Measurements from ENCODE around the gene GRM8. TPM values are rescaled to one million over a fixed set of nuclear protein-coding genes. Genes with fewer than 3 reads are reported as not detected.

Gene GRM8
- total and polyA plus RNA-seq, 2 donors = 0.27 to 0.38 TPM

DNA sequence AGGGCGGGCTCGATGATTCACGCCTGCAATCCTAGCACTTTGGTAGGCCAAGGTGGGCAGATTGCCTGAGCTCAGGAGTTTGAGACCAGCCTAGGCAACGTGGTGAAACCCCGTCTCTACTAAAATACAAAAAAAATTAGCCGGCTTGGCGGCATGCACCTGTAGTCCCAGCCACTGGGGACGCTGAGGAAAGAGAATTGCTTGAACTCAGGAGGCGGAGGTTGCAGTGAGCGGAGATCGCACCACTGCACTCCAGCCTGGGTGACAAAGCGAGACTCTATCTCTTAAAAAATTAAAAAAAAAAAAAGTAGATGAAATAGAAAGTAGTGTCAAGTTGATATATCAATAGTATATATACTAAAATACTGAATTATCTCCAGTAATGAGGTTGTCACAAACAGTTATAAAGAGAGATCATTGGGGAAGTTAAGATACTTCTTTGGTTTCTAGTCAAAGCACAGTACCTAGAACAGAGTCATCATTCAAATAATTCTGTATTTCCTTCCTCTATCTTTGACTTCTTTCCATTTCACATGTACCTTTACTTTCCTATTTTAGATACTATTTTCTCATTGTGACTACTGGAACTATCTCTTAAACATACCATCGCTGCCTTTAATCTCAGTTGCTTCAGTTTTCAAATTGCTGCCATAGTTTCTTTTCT is 491.7 kb downstream of the GRM8 start:
- WGBS = 84% methylated on average over 13 of the region's 13 CpGs
- H3K27ac ChIP-seq (ENCODE audit: low read depth in 1 of 2, low read length in 1 of 2) = no peak overlapping the region
- no peaks in the 10 kb centered on the region for H3K27me3 ChIP-seq (ENCODE audit: control insufficient read depth in 2 of 2, insufficient read depth in 1 of 2, low read length in 1 of 2)
- no peaks in the 10 kb centered on the region for H3K4me1 ChIP-seq (ENCODE audit: control insufficient read depth in 2 of 2, insufficient read depth in 2 of 2, low read length in 2 of 2)
- no peak for DNase-seq (ENCODE audit: low read depth in 6 of 9, low spot score in 9 of 9)
- no peaks in the 10 kb centered on the region for H3K36me3 ChIP-seq (ENCODE audit: control insufficient read depth in 2 of 2, insufficient read depth in 2 of 2, low read length in 1 of 2)
- no peak overlapping the region for H3K4me3 ChIP-seq (ENCODE audit: low read length in 2 of 2)
- H3K9me3 ChIP-seq (ENCODE audit: control insufficient read depth in 2 of 2, insufficient read depth in 1 of 2, low read length in 1 of 2) = no peaks in the 10 kb centered on the region

GRCh38 chr7:126755381-126755780 is 497.4 kb downstream of the GRM8 start:
- Histone ChIP-seq H3K27ac (ENCODE audit: low read depth in 1 of 2, low read length in 1 of 2) (no peak overlapping the region), H3K4me1 (ENCODE audit: control insufficient read depth in 2 of 2, insufficient read depth in 2 of 2, low read length in 2 of 2) (no peaks in the 10 kb centered on the region), H3K36me3 (ENCODE audit: control insufficient read depth in 2 of 2, insufficient read depth in 2 of 2, low read length in 1 of 2) (no peaks in the 10 kb centered on the region), H3K27me3 (ENCODE audit: control insufficient read depth in 2 of 2, insufficient read depth in 1 of 2, low read length in 1 of 2) (no peaks in the 10 kb centered on the region), H3K4me3 (ENCODE audit: low read length in 2 of 2) (no peak overlapping the region), H3K9me3 (ENCODE audit: control insufficient read depth in 2 of 2, insufficient read depth in 1 of 2, low read length in 1 of 2) (no peaks in the 10 kb centered on the region)
- WGBS = 83% methylated on average over 3 of the region's 3 CpGs
- DNase-seq (ENCODE audit: low read depth in 6 of 9, low spot score in 9 of 9) = no peak

GRCh38 chr7:126750207-126750911 is 502.4 kb downstream of the GRM8 start:
- Histone ChIP-seq H3K4me3 (ENCODE audit: low read length in 2 of 2) (no peak overlapping the region), H3K27me3 (ENCODE audit: control insufficient read depth in 2 of 2, insufficient read depth in 1 of 2, low read length in 1 of 2) (no peaks in the 10 kb centered on the region), H3K9me3 (ENCODE audit: control insufficient read depth in 2 of 2, insufficient read depth in 1 of 2, low read length in 1 of 2) (no peaks in the 10 kb centered on the region), H3K27ac (ENCODE audit: low read depth in 1 of 2, low read length in 1 of 2) (no peak overlapping the region), H3K36me3 (ENCODE audit: control insufficient read depth in 2 of 2, insufficient read depth in 2 of 2, low read length in 1 of 2) (no peaks in the 10 kb centered on the region), H3K4me1 (ENCODE audit: control insufficient read depth in 2 of 2, insufficient read depth in 2 of 2, low read length in 2 of 2) (no peaks in the 10 kb centered on the region)
- DNase-seq (ENCODE audit: low read depth in 6 of 9, low spot score in 9 of 9) = no peak
- 88% methylated on average over 4 of the region's 4 CpGs for WGBS

- Histone ChIP-seq H3K27ac (ENCODE audit: low read depth in 1 of 2, low read length in 1 of 2) (no peak overlapping the region), H3K9me3 (ENCODE audit: control insufficient read depth in 2 of 2, insufficient read depth in 1 of 2, low read length in 1 of 2) (no peaks in the 10 kb centered on the region), H3K4me1 (ENCODE audit: control insufficient read depth in 2 of 2, insufficient read depth in 2 of 2, low read length in 2 of 2) (no peaks in the 10 kb centered on the region), H3K4me3 (ENCODE audit: low read length in 2 of 2) (no peak overlapping the region), H3K27me3 (ENCODE audit: control insufficient read depth in 2 of 2, insufficient read depth in 1 of 2, low read length in 1 of 2) (no peaks in the 10 kb centered on the region), H3K36me3 (ENCODE audit: control insufficient read depth in 2 of 2, insufficient read depth in 2 of 2, low read length in 1 of 2) (no peaks in the 10 kb centered on the region)
- DNase-seq (ENCODE audit: low read depth in 6 of 9, low spot score in 9 of 9) = no peak
- 71% methylated on average over 2 of the region's 2 CpGs for WGBS
Observed at GRCh38 chr7:126728967-126729366, 523.8 kb downstream of the GRM8 start.

DNA sequence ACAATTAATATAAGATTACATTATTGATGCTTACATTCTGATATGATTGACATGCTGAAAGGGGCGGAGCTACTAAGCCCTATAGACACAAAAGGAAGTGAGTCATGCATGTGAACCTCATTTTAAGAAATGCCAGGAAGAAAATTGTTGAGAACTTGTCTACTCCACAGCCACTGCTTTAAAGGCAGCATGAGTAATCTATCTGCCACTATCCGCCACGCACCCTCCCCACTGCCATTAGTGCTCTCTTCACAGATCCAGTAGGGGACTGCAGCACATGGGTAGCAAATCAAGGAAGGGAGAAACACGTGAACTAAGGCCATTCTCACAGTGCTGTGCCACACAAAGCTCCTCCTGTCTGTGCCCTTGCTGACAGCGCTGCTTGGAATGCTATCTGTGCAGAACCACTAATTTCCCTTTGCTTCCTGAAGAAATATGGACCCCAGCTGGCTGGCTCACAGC is 524.8 kb downstream of the GRM8 start:
- 87% methylated on average over 5 of the region's 5 CpGs for WGBS
- H3K9me3 ChIP-seq (ENCODE audit: control insufficient read depth in 2 of 2, insufficient read depth in 1 of 2, low read length in 1 of 2) = no peaks in the 10 kb centered on the region
- no peaks in the 10 kb centered on the region for H3K4me1 ChIP-seq (ENCODE audit: control insufficient read depth in 2 of 2, insufficient read depth in 2 of 2, low read length in 2 of 2)
- H3K36me3 ChIP-seq (ENCODE audit: control insufficient read depth in 2 of 2, insufficient read depth in 2 of 2, low read length in 1 of 2) = no peaks in the 10 kb centered on the region
- H3K4me3 ChIP-seq (ENCODE audit: low read length in 2 of 2) = no peak overlapping the region
- H3K27me3 ChIP-seq (ENCODE audit: control insufficient read depth in 2 of 2, insufficient read depth in 1 of 2, low read length in 1 of 2) = no peaks in the 10 kb centered on the region
- DNase-seq (ENCODE audit: low read depth in 6 of 9, low spot score in 9 of 9) = no peak
- no peak overlapping the region for H3K27ac ChIP-seq (ENCODE audit: low read depth in 1 of 2, low read length in 1 of 2)

DNA sequence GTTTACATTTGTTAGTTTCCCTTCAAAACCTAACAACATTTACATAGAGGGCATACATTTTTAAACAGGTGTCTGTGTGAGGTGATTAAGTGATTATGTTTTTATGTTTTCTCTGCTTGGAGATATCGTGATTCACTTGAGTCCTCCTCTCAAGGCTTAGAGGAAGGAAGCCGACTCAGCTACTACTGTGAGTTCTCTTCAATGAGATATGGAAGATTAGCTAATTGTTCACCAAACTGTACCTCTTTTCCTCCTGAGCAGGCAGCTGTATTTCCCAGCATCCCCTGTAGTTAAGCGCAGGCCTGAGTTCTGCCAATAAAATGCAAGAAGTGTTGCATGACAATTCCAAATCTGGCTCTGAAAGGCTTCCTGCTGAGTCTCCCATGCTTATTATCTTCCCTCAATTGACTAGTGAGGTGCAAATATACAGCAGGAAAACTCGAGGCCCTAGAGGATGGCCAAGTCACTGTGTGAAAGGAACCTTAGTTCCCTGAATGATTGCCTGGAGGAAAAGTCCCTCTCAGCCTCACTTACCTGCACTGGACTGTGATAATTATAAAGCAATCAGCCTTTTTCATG is 528.7 kb downstream of the GRM8 start:
- H3K4me1 ChIP-seq (ENCODE audit: control insufficient read depth in 2 of 2, insufficient read depth in 2 of 2, low read length in 2 of 2) = no peaks in the 10 kb centered on the region
- H3K27me3 ChIP-seq (ENCODE audit: control insufficient read depth in 2 of 2, insufficient read depth in 1 of 2, low read length in 1 of 2) = no peaks in the 10 kb centered on the region
- H3K9me3 ChIP-seq (ENCODE audit: control insufficient read depth in 2 of 2, insufficient read depth in 1 of 2, low read length in 1 of 2) = no peaks in the 10 kb centered on the region
- no peak overlapping the region for H3K27ac ChIP-seq (ENCODE audit: low read depth in 1 of 2, low read length in 1 of 2)
- no peak for DNase-seq (ENCODE audit: low read depth in 6 of 9, low spot score in 9 of 9)
- 69% methylated on average over 4 of the region's 4 CpGs for WGBS
- H3K4me3 ChIP-seq (ENCODE audit: low read length in 2 of 2) = no peak overlapping the region
- no peaks in the 10 kb centered on the region for H3K36me3 ChIP-seq (ENCODE audit: control insufficient read depth in 2 of 2, insufficient read depth in 2 of 2, low read length in 1 of 2)

GRCh38 chr7:126720232-126720631 is 532.5 kb downstream of the GRM8 start:
- H3K9me3 ChIP-seq (ENCODE audit: control insufficient read depth in 2 of 2, insufficient read depth in 1 of 2, low read length in 1 of 2) = no peaks in the 10 kb centered on the region
- DNase-seq (ENCODE audit: low read depth in 6 of 9, low spot score in 9 of 9) = no peak
- H3K27ac ChIP-seq (ENCODE audit: low read depth in 1 of 2, low read length in 1 of 2) = no peak overlapping the region
- no peak overlapping the region for H3K4me3 ChIP-seq (ENCODE audit: low read length in 2 of 2)
- H3K27me3 ChIP-seq (ENCODE audit: control insufficient read depth in 2 of 2, insufficient read depth in 1 of 2, low read length in 1 of 2) = no peaks in the 10 kb centered on the region
- 93% methylated on average over 2 of the region's 2 CpGs for WGBS
- no peaks in the 10 kb centered on the region for H3K36me3 ChIP-seq (ENCODE audit: control insufficient read depth in 2 of 2, insufficient read depth in 2 of 2, low read length in 1 of 2)
- no peaks in the 10 kb centered on the region for H3K4me1 ChIP-seq (ENCODE audit: control insufficient read depth in 2 of 2, insufficient read depth in 2 of 2, low read length in 2 of 2)

- Histone ChIP-seq H3K4me3 (ENCODE audit: low read length in 2 of 2) (no peak overlapping the region), H3K27me3 (ENCODE audit: control insufficient read depth in 2 of 2, insufficient read depth in 1 of 2, low read length in 1 of 2) (no peaks in the 10 kb centered on the region), H3K36me3 (ENCODE audit: control insufficient read depth in 2 of 2, insufficient read depth in 2 of 2, low read length in 1 of 2) (no peaks in the 10 kb centered on the region), H3K9me3 (ENCODE audit: control insufficient read depth in 2 of 2, insufficient read depth in 1 of 2, low read length in 1 of 2) (no peaks in the 10 kb centered on the region), H3K27ac (ENCODE audit: low read depth in 1 of 2, low read length in 1 of 2) (no peak overlapping the region), H3K4me1 (ENCODE audit: control insufficient read depth in 2 of 2, insufficient read depth in 2 of 2, low read length in 2 of 2) (no peaks in the 10 kb centered on the region)
- WGBS = 90% methylated on average over 3 of the region's 3 CpGs
- DNase-seq (ENCODE audit: low read depth in 6 of 9, low spot score in 9 of 9) = no peak
Observed at GRCh38 chr7:126718419-126718818, 534.3 kb downstream of the GRM8 start.

- no peaks in the 10 kb centered on the region for H3K27me3 ChIP-seq (ENCODE audit: control insufficient read depth in 2 of 2, insufficient read depth in 1 of 2, low read length in 1 of 2)
- no peak for DNase-seq (ENCODE audit: low read depth in 6 of 9, low spot score in 9 of 9)
- H3K4me1 ChIP-seq (ENCODE audit: control insufficient read depth in 2 of 2, insufficient read depth in 2 of 2, low read length in 2 of 2) = no peaks in the 10 kb centered on the region
- no peaks in the 10 kb centered on the region for H3K9me3 ChIP-seq (ENCODE audit: control insufficient read depth in 2 of 2, insufficient read depth in 1 of 2, low read length in 1 of 2)
- H3K27ac ChIP-seq (ENCODE audit: low read depth in 1 of 2, low read length in 1 of 2) = no peak overlapping the region
- 84% methylated on average over 2 of the region's 2 CpGs for WGBS
- no peaks in the 10 kb centered on the region for H3K36me3 ChIP-seq (ENCODE audit: control insufficient read depth in 2 of 2, insufficient read depth in 2 of 2, low read length in 1 of 2)
- no peak overlapping the region for H3K4me3 ChIP-seq (ENCODE audit: low read length in 2 of 2)
Observed at GRCh38 chr7:126716321-126716720, 536.4 kb downstream of the GRM8 start.
